ENCODE results near the gene MAP2K7. TPM values are rescaled to one million over a fixed set of nuclear protein-coding genes. Genes with fewer than 3 reads are reported as not detected.

Gene MAP2K7
- total RNA-seq, 1 experiment from 2014 or later: 59.1 TPM

- ATAC-seq (no peak), DNase-seq (ENCODE audit: low read depth, low spot score) (no peak)
- no peaks in the 10 kb centered on the region for H3K27me3 ChIP-seq (ENCODE audit: insufficient read depth, low read length)
- H3K9ac ChIP-seq (ENCODE audit: low read length): no peak overlapping the region
- peaks cover 5 to 6% of the 10 kb centered on the region in 2 experiments; a peak in 3 of 4 replicates for H3K36me3 ChIP-seq (ENCODE audit: control insufficient read depth in 1 of 2, insufficient read depth in 2 of 2, low read length in 2 of 2)
- H3K4me2 ChIP-seq (ENCODE audit: low read length): no peak overlapping the region
- ChIA-PET POLR2A (no interaction called here), CTCF (interaction anchor here (1.3 kb wide), 1 partner anchor 9 kb away, joined by 5 read pairs; the partner anchor contains the start of gene SNAPC2), RAD21 (ENCODE audit: low non-redundant PET in 1 of 2, low total read pairs in 2 of 2, uncharacterized antibody in 2 of 2, unreplicated experiment in 2 of 2) (no interaction called here)
- BruUV-seq (replicated peaks): no TSS peak
- no peak overlapping the region for H3K27ac ChIP-seq (ENCODE audit: low read depth, low read length)
- H3K79me2 ChIP-seq (ENCODE audit: insufficient read depth, low read length): peaks cover 27% of the 10 kb centered on the region
- H3K9me3 ChIP-seq (ENCODE audit: control insufficient read depth in 1 of 2, insufficient read depth in 1 of 2, low read depth in 1 of 2, low read length in 2 of 2): no peaks in the 10 kb centered on the region
- no peaks in the 10 kb centered on the region for H3K9me2 ChIP-seq (ENCODE audit: insufficient read depth)
- peaks cover 5 to 18% of the 10 kb centered on the region in 2 experiments; a peak in 3 of 4 replicates for H3K4me1 ChIP-seq (ENCODE audit: control insufficient read depth in 1 of 2, insufficient read depth in 2 of 2, low read length in 2 of 2)
- intact Hi-C loops (cut with micrococcal nuclease): no loop called here
- no peak overlapping the region for H3K4me3 ChIP-seq (replicated peaks in 1 of 2; ENCODE audit: low read depth in 1 of 2, low read length in 2 of 2)
- no peaks in the 10 kb centered on the region for H4K20me1 ChIP-seq (ENCODE audit: insufficient read depth)
- H2AFZ ChIP-seq (ENCODE audit: low read depth, low read length, poor library complexity, severe bottlenecking): no peak overlapping the region
- no peak for TF ChIP-seq TCF7L2 (IDR thresholded peaks at IDR 0.05; ENCODE audit: borderline replicate concordance, extremely low read depth, insufficient read depth, insufficient read length)
- TF ChIP-seq, protein P1, sequence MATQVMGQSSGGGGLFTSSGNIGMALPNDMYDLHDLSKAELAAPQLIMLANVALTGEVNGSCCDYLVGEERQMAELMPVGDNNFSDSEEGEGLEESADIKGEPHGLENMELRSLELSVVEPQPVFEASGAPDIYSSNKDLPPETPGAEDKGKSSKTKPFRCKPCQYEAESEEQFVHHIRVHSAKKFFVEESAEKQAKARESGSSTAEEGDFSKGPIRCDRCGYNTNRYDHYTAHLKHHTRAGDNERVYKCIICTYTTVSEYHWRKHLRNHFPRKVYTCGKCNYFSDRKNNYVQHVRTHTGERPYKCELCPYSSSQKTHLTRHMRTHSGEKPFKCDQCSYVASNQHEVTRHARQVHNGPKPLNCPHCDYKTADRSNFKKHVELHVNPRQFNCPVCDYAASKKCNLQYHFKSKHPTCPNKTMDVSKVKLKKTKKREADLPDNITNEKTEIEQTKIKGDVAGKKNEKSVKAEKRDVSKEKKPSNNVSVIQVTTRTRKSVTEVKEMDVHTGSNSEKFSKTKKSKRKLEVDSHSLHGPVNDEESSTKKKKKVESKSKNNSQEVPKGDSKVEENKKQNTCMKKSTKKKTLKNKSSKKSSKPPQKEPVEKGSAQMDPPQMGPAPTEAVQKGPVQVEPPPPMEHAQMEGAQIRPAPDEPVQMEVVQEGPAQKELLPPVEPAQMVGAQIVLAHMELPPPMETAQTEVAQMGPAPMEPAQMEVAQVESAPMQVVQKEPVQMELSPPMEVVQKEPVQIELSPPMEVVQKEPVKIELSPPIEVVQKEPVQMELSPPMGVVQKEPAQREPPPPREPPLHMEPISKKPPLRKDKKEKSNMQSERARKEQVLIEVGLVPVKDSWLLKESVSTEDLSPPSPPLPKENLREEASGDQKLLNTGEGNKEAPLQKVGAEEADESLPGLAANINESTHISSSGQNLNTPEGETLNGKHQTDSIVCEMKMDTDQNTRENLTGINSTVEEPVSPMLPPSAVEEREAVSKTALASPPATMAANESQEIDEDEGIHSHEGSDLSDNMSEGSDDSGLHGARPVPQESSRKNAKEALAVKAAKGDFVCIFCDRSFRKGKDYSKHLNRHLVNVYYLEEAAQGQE (IDR thresholded peaks at IDR 0.05; ENCODE audit: low read depth): no peak
- TF ChIP-seq, protein P2, sequence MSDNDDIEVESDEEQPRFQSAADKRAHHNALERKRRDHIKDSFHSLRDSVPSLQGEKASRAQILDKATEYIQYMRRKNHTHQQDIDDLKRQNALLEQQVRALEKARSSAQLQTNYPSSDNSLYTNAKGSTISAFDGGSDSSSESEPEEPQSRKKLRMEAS (IDR thresholded peaks at IDR 0.05): no peak
These were observed 7.9 kb downstream of the MAP2K7 start for GRCh38 chr19:7911508-7912143.

Measured in HCT116 (cell line).